Loucy (cell line): ENCODE results near the gene PMEPA1.

Experiments used
- H2AFZ ChIP-seq: fragments of 200-600 bp; sonication (generic); 2 replicates; pipeline ENCODE4 v1.6.0; 2016; ENCODE audit warnings: antibody characterized with exemption, mild to moderate bottlenecking, low read length, moderate library complexity
- H3F3A ChIP-seq: fragments of 200-600 bp; 2 replicates; pipeline ENCODE4 v1.6.0; 2016; ENCODE audit warnings: antibody characterized with exemption, low read depth, mild to moderate bottlenecking
- H3K27me3 ChIP-seq: fragments of 200-600 bp; sonication (generic); 2 replicates; pipeline ENCODE4 v1.6.1; 2014; ENCODE audit warnings: low read length, mild to moderate bottlenecking; ENCODE audit not compliant: insufficient read depth, poor library complexity, severe bottlenecking
- H3K36me3 ChIP-seq: fragments of 200-600 bp; sonication (generic); 2 replicates; pipeline ENCODE4 v1.6.1; 2016; ENCODE audit warnings: low read length; ENCODE audit not compliant: insufficient read depth
- H3K4me1 ChIP-seq: fragments of 200-600 bp; sonication (generic); 2 replicates; pipeline ENCODE4 v1.5.1; 2014; ENCODE audit warnings: low read length, mild to moderate bottlenecking; ENCODE audit not compliant: insufficient read depth, poor library complexity, severe bottlenecking
- H3K4me2 ChIP-seq: fragments of 200-600 bp; sonication (generic); 2 replicates; pipeline ENCODE4 v1.6.0; 2014; ENCODE audit warnings: antibody characterized with exemption, low read length, low read depth, mild to moderate bottlenecking; ENCODE audit not compliant: poor library complexity, severe bottlenecking
- H3K4me3 ChIP-seq: fragments of 200-600 bp; sonication (generic); 2 replicates; pipeline ENCODE4 v1.5.1; 2014; ENCODE audit warnings: low read length, mild to moderate bottlenecking, mixed read lengths; ENCODE audit not compliant: poor library complexity, severe bottlenecking
- H3K79me2 ChIP-seq: fragments of 200-600 bp; sonication (generic); 2 replicates; pipeline ENCODE4 v1.6.1; 2014; ENCODE audit warnings: low read length; ENCODE audit not compliant: insufficient read depth
- H3K9ac ChIP-seq: fragments of 200-600 bp; sonication (generic); 2 replicates; pipeline ENCODE4 v1.6.0; 2014; ENCODE audit warnings: mild to moderate bottlenecking, low read depth, low read length, moderate library complexity; ENCODE audit not compliant: poor library complexity, severe bottlenecking
- H3K9me2 ChIP-seq: fragments of 200-600 bp; sonication (generic); replicated peaks from 2 replicates; pipeline ENCODE4 v1.6.1; 2016; ENCODE audit warnings: low read depth, low read length, mixed read lengths
- H3K9me3 ChIP-seq: fragments of 200-600 bp; sonication (generic); 2 replicates; pipeline ENCODE4 v1.6.1; 2014; ENCODE audit warnings: mild to moderate bottlenecking, antibody characterized with exemption, low read length, low read depth; ENCODE audit not compliant: insufficient read depth
- H4K20me1 ChIP-seq: fragments of 200-600 bp; sonication (generic); 2 replicates; pipeline ENCODE4 v1.6.0; 2014; ENCODE audit warnings: antibody characterized with exemption, low read length, mild to moderate bottlenecking; ENCODE audit not compliant: insufficient read depth, poor library complexity, severe bottlenecking
- CTCF ChIP-seq: fragments of 200-600 bp; sonication (generic); conservative IDR thresholded peaks from 2 replicates; pipeline ENCODE4 v1.5.1; 2014; ENCODE audit warnings: mild to moderate bottlenecking, antibody characterized with exemption, low read length
- EZH2phosphoT487 ChIP-seq: fragments of 200-600 bp; IDR thresholded peaks from 2 replicates; pipeline ENCODE4 v1.6.1; 2018; ENCODE audit warnings: antibody characterized with exemption, mild to moderate bottlenecking, moderate library complexity, borderline replicate concordance

PMEPA1 gene

GRCh38 chr20:57709823-57710799 is at the start of gene PMEPA1:
PMEPA1 (minus strand) TSS chr20:57710015; CDS start chr20:57709582, 433 bp downstream.
- Histone ChIP-seq H3K4me3 (peak within 1 kb of the TSS; percentile 73), H3K36me3 (no peaks in the 10 kb centered on the region), H3F3A (no peaks in the 10 kb centered on the region), H3K27me3 (no peaks in the 10 kb centered on the region), H3K4me1 (peaks cover 16% of the 10 kb centered on the region), H3K9me3 (no peaks in the 10 kb centered on the region), H3K9me2 (no peaks in the 10 kb centered on the region), H3K4me2 (peak within 1 kb of the TSS; percentile 66), H3K79me2 (peaks cover 39% of the 10 kb centered on the region; the same call in 1 of the 2 replicates), H2AFZ (peak within 1 kb of the TSS; percentile 72), H4K20me1 (peaks cover 15% of the 10 kb centered on the region), H3K9ac (peak within 1 kb of the TSS; percentile 68)
- TF ChIP-seq CTCF (no peak), EZH2phosphoT487 (no peak)

- Histone ChIP-seq H3K9me3 (no peaks in the 10 kb centered on the region), H3K79me2 (no peaks in the 10 kb centered on the region), H3K4me1 (no peaks in the 10 kb centered on the region), H3K4me3 (no peak overlapping the region), H3K27me3 (no peaks in the 10 kb centered on the region), H3F3A (no peaks in the 10 kb centered on the region), H3K4me2 (no peak overlapping the region), H4K20me1 (no peaks in the 10 kb centered on the region), H3K9ac (no peak overlapping the region), H3K9me2 (no peaks in the 10 kb centered on the region), H3K36me3 (no peaks in the 10 kb centered on the region), H2AFZ (no peak overlapping the region)
- TF ChIP-seq CTCF (no peak), EZH2phosphoT487 (no peak)
Measured at GRCh38 chr20:57757767-57758166, 48.0 kb upstream of the PMEPA1 start.

GRCh38 chr20:57756921-57757320 is 47.1 kb upstream of the PMEPA1 start:
- Histone ChIP-seq H3K4me1 (no peaks in the 10 kb centered on the region), H3K9me3 (no peaks in the 10 kb centered on the region), H3K36me3 (no peaks in the 10 kb centered on the region), H3K4me3 (no peak overlapping the region), H3K27me3 (no peaks in the 10 kb centered on the region), H3K4me2 (no peak overlapping the region), H3K9me2 (no peaks in the 10 kb centered on the region), H2AFZ (no peak overlapping the region), H3F3A (no peaks in the 10 kb centered on the region), H4K20me1 (no peaks in the 10 kb centered on the region), H3K79me2 (no peaks in the 10 kb centered on the region), H3K9ac (no peak overlapping the region)
- TF ChIP-seq CTCF (no peak), EZH2phosphoT487 (no peak)
